GM12878 (cell line): Measurements from ENCODE around the gene MCEE. TPM values are rescaled to one million over a fixed set of nuclear protein-coding genes. Genes with fewer than 3 reads are reported as not detected.

Experiments
- ATAC-seq: fragments of 200-7000 bp; cut with Tn5 transposase; 3 replicates; pipeline ENCODE4 v1.9.1; 2020; ENCODE audit warnings: mild to moderate bottlenecking, moderate library complexity
- BruUV-seq: library from RNA; stranded (reverse); fragments of 400-500 nt; replicated peaks from 2 replicates; lab custom pipeline; 2021; lab: Mats Ljungman, UMichigan
- CTCF ChIA-PET: fragments of 300-600 bp; sonication (Branson Sonifier 250); formaldehyde crosslinking; extraction: SDS; loops from one replicate; lab custom pipeline; 2021; ENCODE audit warnings: inconsistent platforms; lab: Yijun Ruan, JAX
- POLR2A ChIA-PET: fragments of 350-600 bp; formaldehyde crosslinking; extraction: SDS; loops from one replicate; lab custom pipeline; 2021; ENCODE audit warnings: inconsistent platforms; lab: Charles Lee
- RAD21 ChIA-PET: fragments of 300-600 bp; sonication (Branson Sonifier 250); formaldehyde crosslinking; loops from one replicate; lab custom pipeline; 2023; ENCODE audit warnings: antibody characterized with exemption; ENCODE audit not compliant: unreplicated experiment; lab: Charles Lee
- SMC1A ChIA-PET: fragments of 300-600 bp; sonication (Branson Sonifier 250); formaldehyde crosslinking; loops from one replicate; lab custom pipeline; 2023; ENCODE audit not compliant: unreplicated experiment, uncharacterized antibody; lab: Charles Lee
- DNase-seq: peaks from one replicate; pipeline ENCODE4 v3.0.0-alpha.2; 2011; ENCODE audit warnings: low read depth, low spot score
- FAIRE-seq: peaks from 3 replicates; lab custom pipeline; 2011; peaks lifted over from hg19 to GRCh38; lab: Jason Lieb, UNC
- H2AFZ ChIP-seq: 2 replicates; pipeline ENCODE4 v1.6.0; 2011; ENCODE audit warnings: low read depth, low read length, control low read depth; ENCODE audit not compliant: control insufficient read depth
- H3K27ac ChIP-seq: 2 replicates; pipeline ENCODE4 v1.5.1; 2011; ENCODE audit warnings: control low read depth; ENCODE audit not compliant: control insufficient read depth, insufficient read depth
- H3K27me3 ChIP-seq, 2 experiments: replicated peaks in 1 of 2; 2 replicates each; pipeline versions ENCODE4 v1.6.0 to v1.6.1; 2011; ENCODE audit warnings: low read length in 1 of 2; ENCODE audit not compliant: control insufficient read depth in 2 of 2, insufficient read depth in 2 of 2
- H3K36me3 ChIP-seq, 2 experiments: 2 replicates each; pipeline ENCODE4 v1.5.1; 2011; ENCODE audit warnings: low read length in 1 of 2; ENCODE audit not compliant: control insufficient read depth in 2 of 2, insufficient read depth in 2 of 2
- H3K4me1 ChIP-seq: 2 replicates; pipeline ENCODE4 v1.6.1; 2011; ENCODE audit warnings: mild to moderate bottlenecking, low read length, moderate library complexity, mixed read lengths; ENCODE audit not compliant: control insufficient read depth, insufficient read depth
- H3K4me2 ChIP-seq: 2 replicates; pipeline ENCODE4 v1.6.0; 2011; ENCODE audit warnings: control low read depth; ENCODE audit not compliant: control insufficient read depth, insufficient read depth
- H3K4me3 ChIP-seq: fragments of 200-600 bp; sonication (generic); 2 replicates; pipeline ENCODE4 v1.5.1; 2016
- H3K79me2 ChIP-seq: 2 replicates; pipeline ENCODE4 v1.6.0; 2011; ENCODE audit warnings: low read length; ENCODE audit not compliant: control insufficient read depth, insufficient read depth
- H3K9ac ChIP-seq: 2 replicates; pipeline ENCODE4 v1.8.0; 2011; ENCODE audit warnings: low read length, control low read depth, mixed read lengths; ENCODE audit not compliant: control insufficient read depth, insufficient read depth
- H3K9me3 ChIP-seq: replicated peaks from 3 replicates; pipeline ENCODE4 v1.5.1; 2011; ENCODE audit warnings: mild to moderate bottlenecking, low read length; ENCODE audit not compliant: control insufficient read depth, insufficient read depth
- H4K20me1 ChIP-seq: 2 replicates; pipeline ENCODE4 v1.6.0; 2011; ENCODE audit not compliant: control insufficient read depth, insufficient read depth
- BACH1 ChIP-seq: fragments of 450-650 bp; IDR thresholded peaks from 2 replicates; pipeline ENCODE4 v1.6.1; 2017; ENCODE audit warnings: mild to moderate bottlenecking, borderline replicate concordance
- HCFC1 ChIP-seq: fragments of 150-350 bp; IDR thresholded peaks from 2 replicates; pipeline ENCODE4 v1.6.1; 2014; ENCODE audit warnings: low read length
- MEF2B ChIP-seq: fragments of 450-650 bp; IDR thresholded peaks from 2 replicates; pipeline ENCODE4 v1.6.1; 2018; ENCODE audit warnings: mild to moderate bottlenecking, moderate library complexity; ENCODE audit not compliant: partially characterized antibody, poor library complexity, severe bottlenecking
- USF1 ChIP-seq: IDR thresholded peaks from 2 replicates; pipeline ENCODE4 v1.6.1; 2011; ENCODE audit warnings: borderline replicate concordance, low read depth, mild to moderate bottlenecking, moderate library complexity, mixed read lengths, low read length; ENCODE audit not compliant: insufficient read depth; ENCODE audit errors: extremely low read length
- ZBED1 ChIP-seq: IDR thresholded peaks from 2 replicates; pipeline ENCODE4 v1.6.1; 2016; ENCODE audit warnings: borderline replicate concordance
- WGBS: methylation state at CpG from one replicate; pipeline ENCODE4 v1.1.6; 2016; ENCODE audit warnings: low lambda C conversion rate; ENCODE audit not compliant: insufficient replicate concordance, insufficient coverage; ENCODE audit errors: missing lambda C conversion rate; 5-methylcytosine and 5-hydroxymethylcytosine counted together
- in situ Hi-C: fragments of 300-500 bp; cut with MboI; formaldehyde crosslinking; loops from 9 replicates; pipeline ENCODE4 v1.14.3; 2018; ENCODE audit warnings: mixed read lengths
- intact Hi-C: fragments of 100-400 bp; cut with micrococcal nuclease; formaldehyde crosslinking; loops from one replicate; pipeline ENCODE4 v1.14.2; 2022; ENCODE audit not compliant: unreplicated experiment
- polyA plus RNA-seq, 11 experiments: library from polyadenylated mRNA; depleted of rRNA in 4 of 11; unstranded in 6 of 11; stranded (reverse) in 5 of 11; fragments of >200 nt; fragmentation: Nextera tagmentation in 4 of 11; fragmentation: Illumina TruSeq in 1 of 11; extraction: Ambion mirVana in 4 of 11; extraction: Trizol in 1 of 11; gene quantifications; 1 replicate in 1 of 11; 2 replicates in 10 of 11; pipeline versions ENCODE4 v1.2.1 to v1.2.3, GENCODE V29; 2011 to 2016; ENCODE audit warnings: inconsistent platforms in 2 of 11, missing spikeins in 2 of 11, low read depth in 1 of 11
- total RNA-seq, 4 experiments: library from RNA; depleted of rRNA in 3 of 4; stranded (reverse); fragments of >200 nt in 3 of 4; fragmentation: Illumina TruSeq in 1 of 4; extraction: Trizol in 1 of 4; gene quantifications; 2 replicates each; pipeline versions ENCODE4 v1.2.1 to v1.2.3, GENCODE V29; 2013 to 2021
- TF ChIP-seq, protein P1 (sequence below): IDR thresholded peaks from 2 replicates; pipeline ENCODE4 v1.6.1; 2012; ENCODE audit warnings: mild to moderate bottlenecking, low read depth, low read length

The MCEE gene
- total and polyA plus RNA-seq, 10 of the 15 experiments (the other 5 are each of a cell fraction or from before 2014, with no cell fraction given), result 17.3 to 63.4 (median 20.9) TPM

DNA sequence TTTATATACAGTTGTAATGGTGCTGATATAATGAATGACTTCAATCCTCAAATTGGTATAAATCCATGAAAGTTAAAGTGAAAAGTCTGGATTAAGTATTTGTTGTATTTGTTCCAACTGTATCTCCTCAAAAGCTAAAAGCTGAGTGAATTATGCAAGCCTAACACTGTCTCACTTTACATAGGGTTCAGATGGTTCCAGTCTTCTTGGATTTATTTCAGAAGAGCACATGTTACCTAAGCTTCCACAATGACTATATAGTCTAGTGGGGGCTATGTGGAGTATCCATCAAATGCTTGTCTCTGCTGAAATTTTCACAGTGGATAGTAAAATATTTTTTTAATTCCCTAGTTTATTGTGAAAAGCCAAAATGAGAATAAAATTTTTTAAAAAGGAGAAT is 13.0 kb downstream of the MCEE start (continued):
- TF ChIP-seq, protein P1, sequence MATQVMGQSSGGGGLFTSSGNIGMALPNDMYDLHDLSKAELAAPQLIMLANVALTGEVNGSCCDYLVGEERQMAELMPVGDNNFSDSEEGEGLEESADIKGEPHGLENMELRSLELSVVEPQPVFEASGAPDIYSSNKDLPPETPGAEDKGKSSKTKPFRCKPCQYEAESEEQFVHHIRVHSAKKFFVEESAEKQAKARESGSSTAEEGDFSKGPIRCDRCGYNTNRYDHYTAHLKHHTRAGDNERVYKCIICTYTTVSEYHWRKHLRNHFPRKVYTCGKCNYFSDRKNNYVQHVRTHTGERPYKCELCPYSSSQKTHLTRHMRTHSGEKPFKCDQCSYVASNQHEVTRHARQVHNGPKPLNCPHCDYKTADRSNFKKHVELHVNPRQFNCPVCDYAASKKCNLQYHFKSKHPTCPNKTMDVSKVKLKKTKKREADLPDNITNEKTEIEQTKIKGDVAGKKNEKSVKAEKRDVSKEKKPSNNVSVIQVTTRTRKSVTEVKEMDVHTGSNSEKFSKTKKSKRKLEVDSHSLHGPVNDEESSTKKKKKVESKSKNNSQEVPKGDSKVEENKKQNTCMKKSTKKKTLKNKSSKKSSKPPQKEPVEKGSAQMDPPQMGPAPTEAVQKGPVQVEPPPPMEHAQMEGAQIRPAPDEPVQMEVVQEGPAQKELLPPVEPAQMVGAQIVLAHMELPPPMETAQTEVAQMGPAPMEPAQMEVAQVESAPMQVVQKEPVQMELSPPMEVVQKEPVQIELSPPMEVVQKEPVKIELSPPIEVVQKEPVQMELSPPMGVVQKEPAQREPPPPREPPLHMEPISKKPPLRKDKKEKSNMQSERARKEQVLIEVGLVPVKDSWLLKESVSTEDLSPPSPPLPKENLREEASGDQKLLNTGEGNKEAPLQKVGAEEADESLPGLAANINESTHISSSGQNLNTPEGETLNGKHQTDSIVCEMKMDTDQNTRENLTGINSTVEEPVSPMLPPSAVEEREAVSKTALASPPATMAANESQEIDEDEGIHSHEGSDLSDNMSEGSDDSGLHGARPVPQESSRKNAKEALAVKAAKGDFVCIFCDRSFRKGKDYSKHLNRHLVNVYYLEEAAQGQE, result no peak
- TF ChIP-seq MEF2B (no peak), HCFC1 (no peak)

DNA sequence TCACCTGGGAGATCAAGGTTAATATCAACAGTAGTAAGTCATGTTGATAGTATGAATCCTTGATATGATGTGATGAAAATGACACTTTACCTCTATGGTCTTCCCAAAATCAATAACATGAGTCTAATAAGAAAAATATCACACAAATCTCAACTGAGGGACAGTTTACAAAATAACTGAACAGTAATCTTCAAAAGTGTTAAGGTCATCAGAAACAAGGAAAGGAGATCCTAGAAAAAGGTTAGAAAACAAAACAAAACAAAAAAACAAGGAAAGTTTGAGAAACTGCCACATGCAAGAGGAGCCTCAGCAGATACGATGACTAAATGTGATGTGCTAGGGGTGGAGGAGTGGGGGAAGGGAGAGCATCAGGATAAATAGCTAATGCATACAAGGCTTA is 16.2 kb downstream of the MCEE start:
- Histone ChIP-seq H3K4me2 (no peak overlapping the region), H2AFZ (no peak overlapping the region), H3K4me1 (no peaks in the 10 kb centered on the region), H3K79me2 (no peaks in the 10 kb centered on the region), H3K9ac (no peak overlapping the region), H3K9me3 (no peaks in the 10 kb centered on the region), H3K27ac (no peak overlapping the region), H3K36me3 (peaks cover 1% of the 10 kb centered on the region in 2 experiments; a peak in 2 of 4 replicates), H3K27me3 (no peaks in the 10 kb centered on the region), H4K20me1 (no peaks in the 10 kb centered on the region), H3K4me3 (no peak overlapping the region)
- RAD21 ChIA-PET, result interaction anchor here (1.2 kb wide), 1 partner anchor 13 kb away, joined by 3 read pairs; no protein-coding TSS in a partner anchor
- FAIRE-seq (no peak), ATAC-seq (no peak), DNase-seq (no peak)
- BruUV-seq, result no TSS peak
- CTCF ChIA-PET, result interaction anchor here (5.3 kb wide), 1 partner anchor 13 kb away, joined by 37 read pairs; no protein-coding TSS in a partner anchor
- in situ Hi-C loops, result no loop called here
- SMC1A ChIA-PET, result interaction anchor here (1.2 to 2.3 kb wide), 3 partner anchors 11 to 13 kb away, joined by 4 to 8 read pairs (median 4); no protein-coding TSS in a partner anchor
- POLR2A ChIA-PET, result no interaction called here
- TF ChIP-seq USF1 (no peak), BACH1 (no peak), ZBED1 (no peak)
- intact Hi-C loops, result no loop called here
- WGBS, result 91% methylated on average over 1 of the region's 1 CpG
